Tibial nerve (tissue), 4 donors: ENCODE data around the gene MDFI. TPM values are rescaled to one million over a fixed set of nuclear protein-coding genes. Genes with fewer than 3 reads are reported as not detected.

Experiments
- DNase-seq, 2 donors: peaks; one replicate each; pipeline ENCODE4 v3.0.0-alpha.2; 2019; ENCODE audit warnings: low spot score in 2 of 2
- H3K27ac ChIP-seq, 4 donors: fragments of 200-600 bp; sonication (generic) in 3 of 4; one replicate each; pipeline ENCODE4 v1.5.1; 2017 to 2019; ENCODE audit warnings: mild to moderate bottlenecking in 1 of 4
- H3K27me3 ChIP-seq, 2 donors: fragments of 200-600 bp; sonication (generic) in 1 of 2; one replicate each; pipeline versions ENCODE4 v1.5.1 to v1.6.0; 2017 to 2019
- H3K36me3 ChIP-seq, 3 donors: fragments of 200-600 bp; sonication (generic); one replicate each; pipeline ENCODE4 v1.5.1; 2018 to 2019
- H3K4me1 ChIP-seq, 4 donors: fragments of 200-600 bp; sonication (generic) in 3 of 4; one replicate each; pipeline ENCODE4 v1.5.1; 2017 to 2019
- H3K4me3 ChIP-seq, 4 donors: fragments of 200-600 bp; sonication (generic) in 3 of 4; one replicate each; pipeline ENCODE4 v1.5.1; 2017 to 2019; ENCODE audit warnings: mild to moderate bottlenecking in 1 of 4, moderate library complexity in 1 of 4
- H3K9me3 ChIP-seq, 4 donors: fragments of 200-600 bp; sonication (generic) in 3 of 4; one replicate each; pipeline ENCODE4 v1.5.1; 2017 to 2019
- EP300 ChIP-seq, 2 donors: sonication (generic); formaldehyde crosslinking; IDR thresholded peaks; one replicate each; pipeline ENCODE4 v1.6.1; 2017; ENCODE audit warnings: antibody characterized with exemption in 2 of 2, mild to moderate bottlenecking in 1 of 2
- POLR2A ChIP-seq, 2 donors: fragments of 450-650 bp; IDR thresholded peaks; one replicate each; pipeline ENCODE4 v1.6.1; 2017; ENCODE audit warnings: antibody characterized with exemption in 2 of 2, mild to moderate bottlenecking in 2 of 2, moderate library complexity in 2 of 2
- whole genome bisulfite sequencing, 2 donors: methylation state at CpG; one replicate each; pipeline ENCODE4 v1.1.5; 2018; 5-methylcytosine and 5-hydroxymethylcytosine counted together
- total RNA-seq, 4 donors: library from RNA; depleted of rRNA; stranded (reverse); fragments of >200 nt; gene quantifications; one replicate each; pipeline ENCODE4 v1.1.0, GENCODE V29; 2016
- TF ChIP-seq, protein P1 (sequence below), 5 experiments: fragments of 200-600 bp in 3 of 5; fragments of 450-650 bp in 2 of 5; sonication (generic) in 3 of 5; IDR thresholded peaks; one replicate each; pipeline ENCODE4 v1.5.1; 2016 to 2019; ENCODE audit warnings: antibody characterized with exemption in 5 of 5, mild to moderate bottlenecking in 3 of 5, moderate library complexity in 2 of 5

Gene MDFI
- total RNA-seq, 4 donors from 2014 or later, result 13.5 to 31.8 (median 20.7) TPM

GRCh38 chr6:41682056-41682477 is 43.8 kb downstream of the MDFI start:
- TF ChIP-seq POLR2A (IDR thresholded peaks at IDR 0.05), result no peak
- TF ChIP-seq EP300 (IDR thresholded peaks at IDR 0.05), result peak in 1 of 2 donors; percentile 28
- TF ChIP-seq, protein P1, sequence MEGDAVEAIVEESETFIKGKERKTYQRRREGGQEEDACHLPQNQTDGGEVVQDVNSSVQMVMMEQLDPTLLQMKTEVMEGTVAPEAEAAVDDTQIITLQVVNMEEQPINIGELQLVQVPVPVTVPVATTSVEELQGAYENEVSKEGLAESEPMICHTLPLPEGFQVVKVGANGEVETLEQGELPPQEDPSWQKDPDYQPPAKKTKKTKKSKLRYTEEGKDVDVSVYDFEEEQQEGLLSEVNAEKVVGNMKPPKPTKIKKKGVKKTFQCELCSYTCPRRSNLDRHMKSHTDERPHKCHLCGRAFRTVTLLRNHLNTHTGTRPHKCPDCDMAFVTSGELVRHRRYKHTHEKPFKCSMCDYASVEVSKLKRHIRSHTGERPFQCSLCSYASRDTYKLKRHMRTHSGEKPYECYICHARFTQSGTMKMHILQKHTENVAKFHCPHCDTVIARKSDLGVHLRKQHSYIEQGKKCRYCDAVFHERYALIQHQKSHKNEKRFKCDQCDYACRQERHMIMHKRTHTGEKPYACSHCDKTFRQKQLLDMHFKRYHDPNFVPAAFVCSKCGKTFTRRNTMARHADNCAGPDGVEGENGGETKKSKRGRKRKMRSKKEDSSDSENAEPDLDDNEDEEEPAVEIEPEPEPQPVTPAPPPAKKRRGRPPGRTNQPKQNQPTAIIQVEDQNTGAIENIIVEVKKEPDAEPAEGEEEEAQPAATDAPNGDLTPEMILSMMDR (IDR thresholded peaks at IDR 0.05), result peak; percentile 82 to 95 (median 86)
- Histone ChIP-seq H3K4me1 (peaks cover 0 to 24% (median 17%) of the 10 kb centered on the region in 4 donors), H3K9me3 (no peaks in the 10 kb centered on the region), H3K36me3 (peaks cover 0 to 31% (median 0%) of the 10 kb centered on the region in 3 donors), H3K27me3 (peaks cover 0 to 4% of the 10 kb centered on the region in 2 donors), H3K4me3 (no peak overlapping the region), H3K27ac (no peak overlapping the region)
- peak; percentile 88 to 97 for DNase-seq
- WGBS, 2 donors, result 5 to 6% methylated on average over 9 of the region's 9 CpGs

- peaks cover 0 to 38% (median 0%) of the 10 kb centered on the region in 3 donors for H3K36me3 ChIP-seq
- TF ChIP-seq EP300 (IDR thresholded peaks at IDR 0.05), result no peak
- TF ChIP-seq, protein P1 (IDR thresholded peaks at IDR 0.05), result no peak
- no peak for TF ChIP-seq POLR2A (IDR thresholded peaks at IDR 0.05)
- H3K27me3 ChIP-seq, result no peaks in the 10 kb centered on the region
- no peak for DNase-seq
- peak overlapping the region; percentile 58 to 82 (median 78) for H3K27ac ChIP-seq
- WGBS, 2 donors, result 36 to 39% methylated on average over 27 to 31 of the region's 31 CpGs
- peak overlapping the region; percentile 19 to 62 (median 47) for H3K4me3 ChIP-seq
- peaks cover 0 to 24% (median 17%) of the 10 kb centered on the region in 4 donors for H3K4me1 ChIP-seq
- H3K9me3 ChIP-seq, result no peaks in the 10 kb centered on the region
Measured at GRCh38 chr6:41682497-41683272, 44.4 kb downstream of the MDFI start.

GRCh38 chr6:41683273-41683522 is 44.9 kb downstream of the MDFI start:
- Histone ChIP-seq H3K36me3 (peaks cover 0 to 43% (median 0%) of the 10 kb centered on the region in 3 donors), H3K27me3 (no peaks in the 10 kb centered on the region), H3K4me1 (peaks cover 0 to 24% (median 17%) of the 10 kb centered on the region in 4 donors), H3K27ac (peak overlapping the region; percentile 58 to 82 (median 78)), H3K9me3 (no peaks in the 10 kb centered on the region), H3K4me3 (peak overlapping the region; percentile 19 to 62 (median 47))
- no peak for DNase-seq
- no peak for TF ChIP-seq POLR2A (IDR thresholded peaks at IDR 0.05)
- TF ChIP-seq, protein P1 (IDR thresholded peaks at IDR 0.05), result no peak
- no peak for TF ChIP-seq EP300 (IDR thresholded peaks at IDR 0.05)
- WGBS, 2 donors, result 10% methylated on average over 12 of the region's 18 CpGs; no CpG with 5 or more reads in 1 of the 2 donors

GRCh38 chr6:41683523-41684310 is 45.4 kb downstream of the MDFI start:
- Histone ChIP-seq H3K27me3 (no peaks in the 10 kb centered on the region), H3K4me1 (peaks cover 0 to 24% (median 17%) of the 10 kb centered on the region in 4 donors), H3K27ac (peak overlapping the region; percentile 58 to 82 (median 78)), H3K36me3 (peaks cover 0 to 48% (median 0%) of the 10 kb centered on the region in 3 donors), H3K4me3 (peak overlapping the region; percentile 19 to 62 (median 47)), H3K9me3 (no peaks in the 10 kb centered on the region)
- peak; percentile 69 to 75 for DNase-seq
- TF ChIP-seq EP300 (IDR thresholded peaks at IDR 0.05) (peak in 1 of 2 donors; percentile 45), POLR2A (IDR thresholded peaks at IDR 0.05) (no peak)
- TF ChIP-seq, protein P1 (IDR thresholded peaks at IDR 0.05), result peak; percentile 92 to 98 (median 94)
- WGBS, 2 donors, result 5 to 12% methylated on average over 14 to 23 of the region's 38 CpGs
